Smooth muscle cell (in vitro differentiated cells): Measurements from ENCODE around the gene PNKP. TPM values are rescaled to one million over a fixed set of nuclear protein-coding genes. Genes with fewer than 3 reads are reported as not detected.

Experiments
- DNase-seq: peaks from one replicate; lab custom pipeline; 2025; ENCODE audit not compliant: unreplicated experiment; lab: John Stamatoyannopoulos, UW
- H2AFZ ChIP-seq: fragments of 200-600 bp; sonication (generic); 2 replicates; pipeline ENCODE4 v1.6.0; 2016; ENCODE audit warnings: antibody characterized with exemption, low read depth, mild to moderate bottlenecking
- H3F3A ChIP-seq: fragments of 200-600 bp; sonication (generic); 2 replicates; pipeline ENCODE4 v1.6.0; 2017; ENCODE audit warnings: antibody characterized with exemption, low read depth
- H3K27ac ChIP-seq: fragments of 200-600 bp; sonication (generic); 2 replicates; pipeline ENCODE4 v1.5.1; 2016; ENCODE audit warnings: low read depth, mild to moderate bottlenecking
- H3K27me3 ChIP-seq: fragments of 200-600 bp; sonication (generic); 2 replicates; pipeline ENCODE4 v1.6.1; 2016; ENCODE audit warnings: low read depth, mild to moderate bottlenecking
- H3K36me3 ChIP-seq: fragments of 200-600 bp; sonication (generic); 2 replicates; pipeline ENCODE4 v1.5.1; 2016; ENCODE audit warnings: low read depth
- H3K4me1 ChIP-seq: fragments of 200-600 bp; sonication (generic); 2 replicates; pipeline ENCODE4 v1.5.1; 2016; ENCODE audit warnings: low read depth
- H3K4me2 ChIP-seq: fragments of 200-600 bp; sonication (generic); 2 replicates; pipeline ENCODE4 v1.6.0; 2016; ENCODE audit warnings: mild to moderate bottlenecking
- H3K4me3 ChIP-seq: fragments of 200-600 bp; sonication (generic); 2 replicates; pipeline ENCODE4 v1.5.1; 2016; ENCODE audit warnings: mild to moderate bottlenecking
- H3K79me2 ChIP-seq: fragments of 200-600 bp; sonication (generic); 2 replicates; pipeline ENCODE4 v1.6.0; 2016; ENCODE audit warnings: low read depth, mild to moderate bottlenecking
- H3K9ac ChIP-seq: fragments of 200-600 bp; sonication (generic); 2 replicates; pipeline ENCODE4 v1.6.0; 2016; ENCODE audit warnings: low read depth
- H3K9me3 ChIP-seq: fragments of 200-600 bp; sonication (generic); replicated peaks from 2 replicates; pipeline ENCODE4 v1.5.1; 2016; ENCODE audit warnings: low read depth
- H4K20me1 ChIP-seq: fragments of 200-600 bp; sonication (generic); 2 replicates; pipeline ENCODE4 v1.6.0; 2016; ENCODE audit warnings: low read depth
- CTCF ChIP-seq: fragments of 200-600 bp; sonication (generic); IDR thresholded peaks from 2 replicates; pipeline ENCODE4 v1.5.1; 2017; ENCODE audit warnings: borderline replicate concordance, mild to moderate bottlenecking, antibody characterized with exemption; ENCODE audit not compliant: insufficient read depth, poor library complexity, severe bottlenecking
- whole genome bisulfite sequencing: methylation state at CpG from one replicate; pipeline ENCODE4 v1.1.7; 2016; ENCODE audit warnings: low lambda C conversion rate; 5-methylcytosine and 5-hydroxymethylcytosine counted together
- polyA plus RNA-seq: library from polyadenylated mRNA; unstranded; fragments of >200 nt; fragmentation: Nextera tagmentation; extraction: Ambion mirVana; gene quantifications from 2 replicates; pipeline ENCODE4 v1.2.1, GENCODE V29; 2016
- total RNA-seq: library from RNA; depleted of rRNA; stranded (reverse); fragments of >200 nt; gene quantifications from 2 replicates; pipeline ENCODE4 v1.2.3, GENCODE V29; 2014

PNKP gene
- total and polyA plus RNA-seq, 2 experiments from 2014 or later, result 15.3 to 42.4 TPM

- Histone ChIP-seq H4K20me1 (peaks cover 40% of the 10 kb centered on the region), H3K27me3 (no peaks in the 10 kb centered on the region), H3F3A (peaks cover 13% of the 10 kb centered on the region), H3K9ac (no peak overlapping the region), H3K4me2 (peak overlapping the region; percentile 90), H3K27ac (peak overlapping the region; percentile 98), H2AFZ (no peak overlapping the region), H3K79me2 (peaks cover 51% of the 10 kb centered on the region), H3K4me1 (peaks cover 13% of the 10 kb centered on the region), H3K4me3 (peak overlapping the region; percentile 86), H3K9me3 (no peaks in the 10 kb centered on the region), H3K36me3 (no peaks in the 10 kb centered on the region)
- no peak for TF ChIP-seq CTCF
- no peak for DNase-seq
- WGBS, result 63% methylated on average over 12 of the region's 12 CpGs
Observed at GRCh38 chr19:49850221-49850486, 17.2 kb downstream of the PNKP start.

GRCh38 chr19:49849433-49850220 is 17.7 kb downstream of the PNKP start:
- H2AFZ ChIP-seq, result no peak overlapping the region

GRCh38 chr19:49848938-49849337 is 18.4 kb downstream of the PNKP start:
- peaks cover 12% of the 10 kb centered on the region for H3F3A ChIP-seq
- WGBS, result 96% methylated on average over 3 of the region's 3 CpGs
- no peak overlapping the region for H2AFZ ChIP-seq
- peaks cover 41% of the 10 kb centered on the region for H3K79me2 ChIP-seq
- H3K4me3 ChIP-seq, result no peak overlapping the region
- TF ChIP-seq CTCF, result no peak
- no peak for DNase-seq
- H3K4me2 ChIP-seq, result no peak overlapping the region
- no peaks in the 10 kb centered on the region for H3K36me3 ChIP-seq
- H3K4me1 ChIP-seq, result peaks cover 13% of the 10 kb centered on the region
- no peaks in the 10 kb centered on the region for H3K9me3 ChIP-seq
- no peaks in the 10 kb centered on the region for H3K27me3 ChIP-seq
- peaks cover 28% of the 10 kb centered on the region for H4K20me1 ChIP-seq
- no peak overlapping the region for H3K9ac ChIP-seq
- peak overlapping the region; percentile 33 for H3K27ac ChIP-seq

More at GRCh38 chr19:49849433-49850220, 17.7 kb downstream of the PNKP start:
- Histone ChIP-seq H3K4me1 (peaks cover 13% of the 10 kb centered on the region), H3K4me2 (peak overlapping the region; percentile 90), H3K4me3 (peak overlapping the region; percentile 86), H3F3A (peaks cover 12% of the 10 kb centered on the region), H3K79me2 (peaks cover 48% of the 10 kb centered on the region), H3K27me3 (no peaks in the 10 kb centered on the region), H3K27ac (peak overlapping the region; percentile 98), H3K36me3 (no peaks in the 10 kb centered on the region), H3K9ac (no peak overlapping the region), H4K20me1 (peaks cover 35% of the 10 kb centered on the region), H3K9me3 (no peaks in the 10 kb centered on the region)
- WGBS, result 93% methylated on average over 15 of the region's 15 CpGs
- TF ChIP-seq CTCF, result no peak
- DNase-seq, result no peak
